NB4 (cell line): ENCODE results near the gene MRPL17.

Source experiments
- MYC ChIP-seq: IDR thresholded peaks from 2 replicates; pipeline ENCODE4 v1.6.1; 2011; ENCODE audit warnings: low read depth, low read length
- POLR2A ChIP-seq: IDR thresholded peaks from 2 replicates; pipeline ENCODE4 v1.6.1; 2011; ENCODE audit warnings: mild to moderate bottlenecking; ENCODE audit not compliant: insufficient read length; ENCODE audit errors: extremely low read depth
- TF ChIP-seq, protein P1 (sequence below): IDR thresholded peaks from 2 replicates; pipeline ENCODE4 v1.6.1; 2011; ENCODE audit warnings: low read depth, low read length
- TF ChIP-seq, protein P2 (sequence below): IDR thresholded peaks from one replicate; pipeline ENCODE4 v1.5.1; 2012; ENCODE audit warnings: low read depth, low read length

DNA sequence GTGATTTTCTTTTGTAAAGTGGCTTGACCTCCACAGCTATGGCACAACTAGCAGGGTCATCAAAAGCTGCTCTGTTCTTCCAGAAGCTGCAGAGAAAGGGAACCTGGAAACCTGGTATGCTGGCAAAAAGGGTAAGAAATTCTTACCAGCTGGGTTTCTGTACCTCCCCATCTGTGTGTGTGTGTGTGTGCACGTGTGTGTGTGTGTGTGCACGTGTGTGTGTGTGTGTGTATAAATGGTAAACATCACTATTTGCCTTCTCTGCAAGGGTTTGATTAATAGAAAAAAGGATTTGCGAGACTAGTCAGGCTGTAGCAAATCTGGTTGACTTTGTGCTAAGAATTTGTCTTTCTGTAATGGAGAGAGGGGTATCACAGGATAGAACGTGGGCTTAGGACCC is 4.7 kb upstream of the MRPL17 start:
- TF ChIP-seq, protein P1, sequence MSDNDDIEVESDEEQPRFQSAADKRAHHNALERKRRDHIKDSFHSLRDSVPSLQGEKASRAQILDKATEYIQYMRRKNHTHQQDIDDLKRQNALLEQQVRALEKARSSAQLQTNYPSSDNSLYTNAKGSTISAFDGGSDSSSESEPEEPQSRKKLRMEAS = no peak
- TF ChIP-seq POLR2A (no peak), MYC (no peak)
- TF ChIP-seq, protein P2, sequence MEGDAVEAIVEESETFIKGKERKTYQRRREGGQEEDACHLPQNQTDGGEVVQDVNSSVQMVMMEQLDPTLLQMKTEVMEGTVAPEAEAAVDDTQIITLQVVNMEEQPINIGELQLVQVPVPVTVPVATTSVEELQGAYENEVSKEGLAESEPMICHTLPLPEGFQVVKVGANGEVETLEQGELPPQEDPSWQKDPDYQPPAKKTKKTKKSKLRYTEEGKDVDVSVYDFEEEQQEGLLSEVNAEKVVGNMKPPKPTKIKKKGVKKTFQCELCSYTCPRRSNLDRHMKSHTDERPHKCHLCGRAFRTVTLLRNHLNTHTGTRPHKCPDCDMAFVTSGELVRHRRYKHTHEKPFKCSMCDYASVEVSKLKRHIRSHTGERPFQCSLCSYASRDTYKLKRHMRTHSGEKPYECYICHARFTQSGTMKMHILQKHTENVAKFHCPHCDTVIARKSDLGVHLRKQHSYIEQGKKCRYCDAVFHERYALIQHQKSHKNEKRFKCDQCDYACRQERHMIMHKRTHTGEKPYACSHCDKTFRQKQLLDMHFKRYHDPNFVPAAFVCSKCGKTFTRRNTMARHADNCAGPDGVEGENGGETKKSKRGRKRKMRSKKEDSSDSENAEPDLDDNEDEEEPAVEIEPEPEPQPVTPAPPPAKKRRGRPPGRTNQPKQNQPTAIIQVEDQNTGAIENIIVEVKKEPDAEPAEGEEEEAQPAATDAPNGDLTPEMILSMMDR = no peak
